HL-60 (cell line): ENCODE results near the gene OLFM4.

Experiments used
- DNase-seq, 2 experiments: peaks; one replicate each; pipeline ENCODE4 v3.0.0-alpha.2; 2010 to 2020; ENCODE audit warnings: low read depth in 1 of 2, low spot score in 1 of 2
- H3K27ac ChIP-seq: fragments of 250-450 bp; sonication (Bioruptor Pico); replicated peaks from 2 replicates; pipeline ENCODE4 v1.5.1; 2020; ENCODE audit warnings: mild to moderate bottlenecking, moderate library complexity
- H3K27me3 ChIP-seq: fragments of 250-450 bp; sonication (Bioruptor Pico); 2 replicates; pipeline ENCODE4 v1.5.1; 2021; ENCODE audit warnings: mild to moderate bottlenecking, moderate library complexity; ENCODE audit not compliant: insufficient read depth, poor library complexity, severe bottlenecking
- H3K4me3 ChIP-seq: replicated peaks from 2 replicates; pipeline ENCODE4 v1.5.1; 2011; ENCODE audit warnings: mild to moderate bottlenecking, control low read depth, low read length; ENCODE audit not compliant: insufficient read depth
- GABPA ChIP-seq: IDR thresholded peaks from 2 replicates; pipeline ENCODE4 v1.6.1; 2012; ENCODE audit warnings: low read depth
- POLR2AphosphoS5 ChIP-seq: IDR thresholded peaks from 2 replicates; pipeline ENCODE4 v1.6.1; 2012; ENCODE audit warnings: low read depth
- REST ChIP-seq: IDR thresholded peaks from 2 replicates; pipeline ENCODE4 v1.6.1; 2012; ENCODE audit warnings: low read depth; ENCODE audit not compliant: insufficient replicate concordance
- SPI1 ChIP-seq: IDR thresholded peaks from 2 replicates; pipeline ENCODE4 v1.6.1; 2012; ENCODE audit warnings: low read depth, mild to moderate bottlenecking, borderline replicate concordance
- TF ChIP-seq, protein P1 (sequence below): IDR thresholded peaks from one replicate; pipeline ENCODE4 v1.5.1; 2011; ENCODE audit warnings: low read length, control low read depth, inconsistent platforms; ENCODE audit not compliant: insufficient read depth

OLFM4 gene

GRCh38 chr13:53042877-53043276 is 14.3 kb downstream of the OLFM4 start:
- TF ChIP-seq GABPA = no peak
- no peak for TF ChIP-seq SPI1
- TF ChIP-seq, protein P1, sequence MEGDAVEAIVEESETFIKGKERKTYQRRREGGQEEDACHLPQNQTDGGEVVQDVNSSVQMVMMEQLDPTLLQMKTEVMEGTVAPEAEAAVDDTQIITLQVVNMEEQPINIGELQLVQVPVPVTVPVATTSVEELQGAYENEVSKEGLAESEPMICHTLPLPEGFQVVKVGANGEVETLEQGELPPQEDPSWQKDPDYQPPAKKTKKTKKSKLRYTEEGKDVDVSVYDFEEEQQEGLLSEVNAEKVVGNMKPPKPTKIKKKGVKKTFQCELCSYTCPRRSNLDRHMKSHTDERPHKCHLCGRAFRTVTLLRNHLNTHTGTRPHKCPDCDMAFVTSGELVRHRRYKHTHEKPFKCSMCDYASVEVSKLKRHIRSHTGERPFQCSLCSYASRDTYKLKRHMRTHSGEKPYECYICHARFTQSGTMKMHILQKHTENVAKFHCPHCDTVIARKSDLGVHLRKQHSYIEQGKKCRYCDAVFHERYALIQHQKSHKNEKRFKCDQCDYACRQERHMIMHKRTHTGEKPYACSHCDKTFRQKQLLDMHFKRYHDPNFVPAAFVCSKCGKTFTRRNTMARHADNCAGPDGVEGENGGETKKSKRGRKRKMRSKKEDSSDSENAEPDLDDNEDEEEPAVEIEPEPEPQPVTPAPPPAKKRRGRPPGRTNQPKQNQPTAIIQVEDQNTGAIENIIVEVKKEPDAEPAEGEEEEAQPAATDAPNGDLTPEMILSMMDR = no peak
- TF ChIP-seq POLR2AphosphoS5 = no peak
- TF ChIP-seq REST = no peak
- Histone ChIP-seq H3K27me3 (no peaks in the 10 kb centered on the region), H3K27ac (no peak overlapping the region), H3K4me3 (no peak overlapping the region)
- DNase-seq = no peak

DNA sequence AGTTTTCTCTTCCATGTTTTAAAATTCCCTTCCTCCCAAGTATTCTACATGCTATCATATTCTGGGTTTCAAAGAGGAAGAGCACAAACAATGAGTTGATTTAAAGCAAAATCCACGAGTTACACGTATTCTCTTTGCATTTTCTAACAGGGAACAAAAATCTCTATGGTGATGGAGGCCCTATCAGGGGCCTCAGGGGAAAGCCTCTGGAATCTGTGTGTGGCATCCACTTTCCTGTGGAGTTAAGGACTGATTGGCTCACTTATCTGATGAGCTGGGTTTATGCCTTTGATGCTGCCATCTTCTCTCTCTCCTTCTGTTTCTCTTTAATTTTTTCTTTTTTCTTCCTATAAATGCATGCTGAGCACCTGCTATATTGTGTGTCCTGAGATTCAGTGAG is 14.8 kb downstream of the OLFM4 start:
- Histone ChIP-seq H3K27me3 (no peaks in the 10 kb centered on the region), H3K27ac (no peak overlapping the region), H3K4me3 (no peak overlapping the region)
- DNase-seq = no peak
- no peak for TF ChIP-seq POLR2AphosphoS5
- TF ChIP-seq REST = no peak

GRCh38 chr13:53045189-53045588 is 16.6 kb downstream of the OLFM4 start:
- Histone ChIP-seq H3K27me3 (no peaks in the 10 kb centered on the region), H3K4me3 (no peak overlapping the region), H3K27ac (no peak overlapping the region)
- DNase-seq = no peak
- TF ChIP-seq, protein P1 = no peak
- TF ChIP-seq GABPA = no peak
- TF ChIP-seq REST = no peak
- TF ChIP-seq SPI1 = no peak
- no peak for TF ChIP-seq POLR2AphosphoS5

- no peak overlapping the region for H3K27ac ChIP-seq
- no peaks in the 10 kb centered on the region for H3K27me3 ChIP-seq
- TF ChIP-seq GABPA (no peak), SPI1 (no peak), REST (no peak), POLR2AphosphoS5 (no peak)
- TF ChIP-seq, protein P1 = no peak
- DNase-seq = no peak
- H3K4me3 ChIP-seq = no peak overlapping the region
Observed at GRCh38 chr13:53048880-53049279, 20.3 kb downstream of the OLFM4 start.
